ENCODE data around the gene TMEM183A.
"Not testable (repeated sequence)": the region's sequence is repeated elsewhere in the genome, so short reads cannot be mapped to it uniquely, and the experiment has no call there.

The TMEM183A gene

GRCh38 chr1:203001986-203002385 lies 5.2 kb upstream of the TMEM183A start:
- DNase-seq (ENCODE audit: low read depth), result no peak
- TF ChIP-seq CTCF (IDR thresholded peaks at IDR 0.05; ENCODE audit: low read depth, low read length, missing control alignments), result no peak
- no peak overlapping the region for H3K4me3 ChIP-seq (ENCODE audit: low read depth, low read length)

- TF ChIP-seq CTCF (IDR thresholded peaks at IDR 0.05; ENCODE audit: low read depth, low read length, missing control alignments), result no peak
- DNase-seq (ENCODE audit: low read depth), result no peak
- no peak overlapping the region for H3K4me3 ChIP-seq (ENCODE audit: low read depth, low read length)
Observed at GRCh38 chr1:203002951-203003350, 4.2 kb upstream of the TMEM183A start.

- peak overlapping the region; percentile 43 for H3K4me3 ChIP-seq (ENCODE audit: low read depth, low read length)
- DNase-seq (ENCODE audit: low read depth), result not testable (repeated sequence)
Observed at GRCh38 chr1:203005395-203006142, 1.6 kb upstream of the TMEM183A start.

- no peak for TF ChIP-seq CTCF (IDR thresholded peaks at IDR 0.05; ENCODE audit: low read depth, low read length, missing control alignments)
- H3K4me3 ChIP-seq (ENCODE audit: low read depth, low read length), result no peak overlapping the region
- DNase-seq (ENCODE audit: low read depth), result no peak
Observed at GRCh38 chr1:203009185-203009584, 2.0 kb downstream of the TMEM183A start.

GRCh38 chr1:203011582-203011981 lies 4.4 kb downstream of the TMEM183A start:
- no peak overlapping the region for H3K4me3 ChIP-seq (ENCODE audit: low read depth, low read length)
- TF ChIP-seq CTCF (IDR thresholded peaks at IDR 0.05; ENCODE audit: low read depth, low read length, missing control alignments), result no peak

GRCh38 chr1:203017061-203017460 lies 9.9 kb downstream of the TMEM183A start:
- DNase-seq (ENCODE audit: low read depth), result no peak
- no peak for TF ChIP-seq CTCF (IDR thresholded peaks at IDR 0.05; ENCODE audit: low read depth, low read length, missing control alignments)
- H3K4me3 ChIP-seq (ENCODE audit: low read depth, low read length), result no peak overlapping the region

More at GRCh38 chr1:203011582-203011981, 4.4 kb downstream of the TMEM183A start:
- no peak for DNase-seq (ENCODE audit: low read depth)

GRCh38 chr1:203017692-203018091 lies 10.5 kb downstream of the TMEM183A start:
- no peak overlapping the region for H3K4me3 ChIP-seq (ENCODE audit: low read depth, low read length)
- no peak for TF ChIP-seq CTCF (IDR thresholded peaks at IDR 0.05; ENCODE audit: low read depth, low read length, missing control alignments)
- no peak for DNase-seq (ENCODE audit: low read depth)

GRCh38 chr1:203022855-203023254 lies 15.7 kb downstream of the TMEM183A start:
- not testable (repeated sequence) for H3K4me3 ChIP-seq (ENCODE audit: low read depth, low read length); DNase-seq (ENCODE audit: low read depth)
